IMR-90 (cell line): Measurements from ENCODE around the gene GAREM2. TPM values are rescaled to one million over a fixed set of nuclear protein-coding genes. Genes with fewer than 3 reads are reported as not detected.

Experiments
- ATAC-seq: fragments of 200-7000 bp; cut with Tn5 transposase; 2 replicates; pipeline ENCODE4 v1.9.1; 2020; ENCODE audit warnings: low read depth, mild to moderate bottlenecking, moderate library complexity
- BruUV-seq: library from RNA; stranded (reverse); fragments of 400-500 nt; replicated peaks from 2 replicates; lab custom pipeline; 2021; lab: Mats Ljungman, UMichigan
- CTCF ChIA-PET: fragments of 300-600 bp; formaldehyde crosslinking; extraction: SDS; loops from one replicate; lab custom pipeline; 2021; ENCODE audit warnings: antibody characterized with exemption; lab: Yijun Ruan, JAX
- POLR2A ChIA-PET: fragments of 300-600 bp; sonication (Branson Sonifier 250); formaldehyde crosslinking; loops from one replicate; lab custom pipeline; 2022; ENCODE audit warnings: antibody characterized with exemption; ENCODE audit not compliant: unreplicated experiment; lab: Charles Lee
- DNase-seq: peaks from one replicate; pipeline ENCODE4 v3.0.0; 2013
- H2AFZ ChIP-seq: replicated peaks from 2 replicates; pipeline ENCODE3; 2013; ENCODE audit warnings: low read length, mild to moderate bottlenecking; ENCODE audit not compliant: poor library complexity
- H2AK5ac ChIP-seq: 2 replicates; pipeline ENCODE4 v1.6.1; 2013; ENCODE audit warnings: low read depth, low read length, inconsistent platforms
- H2AK9ac ChIP-seq: replicated peaks from 2 replicates; pipeline ENCODE3; 2013; ENCODE audit warnings: mild to moderate bottlenecking, low read depth, low read length, moderate library complexity; ENCODE audit not compliant: poor library complexity
- H2BK120ac ChIP-seq: 2 replicates; pipeline ENCODE4 v1.6.1; 2013; ENCODE audit warnings: low read depth, low read length, inconsistent platforms
- H2BK15ac ChIP-seq: 3 replicates; pipeline ENCODE4 v1.6.1; 2013; ENCODE audit warnings: low read depth, low read length, inconsistent platforms
- H2BK20ac ChIP-seq: 2 replicates; pipeline ENCODE4 v1.6.1; 2013; ENCODE audit warnings: low read depth, mild to moderate bottlenecking, inconsistent platforms, low read length, moderate library complexity
- H2BK5ac ChIP-seq: 2 replicates; pipeline ENCODE4 v1.6.1; 2013; ENCODE audit warnings: mild to moderate bottlenecking, low read depth, low read length, inconsistent platforms; ENCODE audit not compliant: poor library complexity, severe bottlenecking
- H3K14ac ChIP-seq: replicated peaks from 2 replicates; pipeline ENCODE4 v1.6.1; 2013; ENCODE audit warnings: low read depth, low read length, inconsistent platforms
- H3K18ac ChIP-seq: 2 replicates; pipeline ENCODE4 v1.6.1; 2013; ENCODE audit warnings: low read depth, low read length, control low read depth
- H3K23ac ChIP-seq: 2 replicates; pipeline ENCODE4 v1.6.1; 2013; ENCODE audit warnings: low read depth, low read length, inconsistent platforms
- H3K27ac ChIP-seq: 2 replicates; pipeline ENCODE4 v1.5.1; 2013; ENCODE audit warnings: mild to moderate bottlenecking, control low read depth, low read length; ENCODE audit not compliant: insufficient read depth
- H3K27me3 ChIP-seq: 2 replicates; pipeline ENCODE4 v1.6.1; 2013; ENCODE audit warnings: low read length; ENCODE audit not compliant: control insufficient read depth, insufficient read depth
- H3K36me3 ChIP-seq: 2 replicates; pipeline ENCODE4 v1.6.1; 2013; ENCODE audit warnings: low read length, mixed read lengths; ENCODE audit not compliant: control insufficient read depth, insufficient read depth
- H3K4ac ChIP-seq: 2 replicates; pipeline ENCODE4 v1.6.1; 2013; ENCODE audit warnings: low read depth, low read length, inconsistent platforms
- H3K4me1 ChIP-seq: 2 replicates; pipeline ENCODE4 v1.6.1; 2013; ENCODE audit warnings: low read length, mixed read lengths; ENCODE audit not compliant: control insufficient read depth, insufficient read depth
- H3K4me2 ChIP-seq: 2 replicates; pipeline ENCODE4 v1.6.1; 2013; ENCODE audit warnings: low read depth, mild to moderate bottlenecking, control low read depth, low read length, moderate library complexity
- H3K4me3 ChIP-seq: 2 replicates; pipeline ENCODE4 v1.5.1; 2013; ENCODE audit warnings: low read depth, mild to moderate bottlenecking, control low read depth, low read length, moderate library complexity; ENCODE audit not compliant: insufficient read depth
- H3K56ac ChIP-seq: 2 replicates; pipeline ENCODE4 v1.6.1; 2013; ENCODE audit warnings: low read length, inconsistent platforms; ENCODE audit not compliant: insufficient read depth; ENCODE audit errors: extremely low read depth
- H3K79me1 ChIP-seq, 2 experiments: 2 replicates each; pipeline ENCODE4 v1.6.1; 2013; ENCODE audit warnings: low read length in 2 of 2, inconsistent platforms in 1 of 2, low read depth in 1 of 2
- H3K9ac ChIP-seq: 2 replicates; pipeline ENCODE4 v1.6.1; 2013; ENCODE audit warnings: low read depth, low read length, control low read depth
- H3K9me1 ChIP-seq: 2 replicates; pipeline ENCODE4 v1.6.1; 2013; ENCODE audit warnings: low read length, inconsistent platforms; ENCODE audit not compliant: insufficient read depth
- H3K9me3 ChIP-seq: 2 replicates; pipeline ENCODE4 v1.6.1; 2013; ENCODE audit warnings: low read length; ENCODE audit not compliant: control insufficient read depth, insufficient read depth
- H4K20me1 ChIP-seq: 2 replicates; pipeline ENCODE4 v1.6.1; 2013; ENCODE audit warnings: low read length, inconsistent platforms; ENCODE audit not compliant: insufficient read depth
- H4K5ac ChIP-seq: 2 replicates; pipeline ENCODE4 v1.6.1; 2013; ENCODE audit warnings: mild to moderate bottlenecking, low read depth, low read length, control low read depth
- H4K8ac ChIP-seq, 2 experiments: 2 replicates each; pipeline ENCODE4 v1.6.1; 2013; ENCODE audit warnings: low read depth in 2 of 2, low read length in 2 of 2, control low read depth in 1 of 2, inconsistent platforms in 1 of 2
- H4K91ac ChIP-seq: 2 replicates; pipeline ENCODE4 v1.6.1; 2013; ENCODE audit warnings: low read depth, low read length, inconsistent platforms; ENCODE audit not compliant: insufficient read depth
- CEBPB ChIP-seq: IDR thresholded peaks from 2 replicates; pipeline ENCODE4 v1.6.1; 2012; ENCODE audit warnings: low read depth, low read length, improper control_type of control experiment
- CHD1 ChIP-seq: IDR thresholded peaks from 2 replicates; pipeline ENCODE4 v1.6.1; 2012; ENCODE audit warnings: low read depth, low read length, improper control_type of control experiment
- FOS ChIP-seq: fragments of 150-350 bp; IDR thresholded peaks from 2 replicates; pipeline ENCODE4 v1.6.1; 2016; ENCODE audit warnings: low read depth, low read length
- MAFK ChIP-seq: IDR thresholded peaks from 2 replicates; pipeline ENCODE4 v1.6.1; 2012; ENCODE audit warnings: low read depth, low read length, improper control_type of control experiment
- MAZ ChIP-seq: IDR thresholded peaks from 2 replicates; pipeline ENCODE4 v1.6.1; 2012; ENCODE audit warnings: low read depth, mild to moderate bottlenecking, low read length, improper control_type of control experiment, moderate library complexity, borderline replicate concordance
- MXI1 ChIP-seq: IDR thresholded peaks from 2 replicates; pipeline ENCODE4 v1.6.1; 2012; ENCODE audit warnings: low read depth, mild to moderate bottlenecking, low read length, moderate library complexity, borderline replicate concordance
- NFE2L2 ChIP-seq: fragments of 150-350 bp; IDR thresholded peaks from 2 replicates; pipeline ENCODE4 v1.6.1; 2016; ENCODE audit warnings: low read depth, mild to moderate bottlenecking, low read length
- POLR2A ChIP-seq: IDR thresholded peaks from 2 replicates; pipeline ENCODE4 v1.6.1; 2012; ENCODE audit warnings: mild to moderate bottlenecking, low read depth, low read length
- RAD21 ChIP-seq: IDR thresholded peaks from 2 replicates; pipeline ENCODE4 v1.6.1; 2012; ENCODE audit warnings: low read length, improper control_type of control experiment
- RCOR1 ChIP-seq: IDR thresholded peaks from 2 replicates; pipeline ENCODE4 v1.6.1; 2012; ENCODE audit warnings: mild to moderate bottlenecking, low read length, improper control_type of control experiment; ENCODE audit not compliant: insufficient replicate concordance
- RFX5 ChIP-seq: IDR thresholded peaks from 2 replicates; pipeline ENCODE4 v1.8.0; 2012; ENCODE audit warnings: low read depth, mild to moderate bottlenecking, low read length, moderate library complexity
- WGBS, 2 experiments: methylation state at CpG; one replicate each; pipeline versions ENCODE4 v1.1.5 to v1.1.7; 2013; ENCODE audit warnings: missing lambda C conversion rate in 2 of 2; ENCODE audit not compliant: insufficient read length in 1 of 2; ENCODE audit errors: extremely low coverage in 2 of 2; 5-methylcytosine and 5-hydroxymethylcytosine counted together
- dilution Hi-C: fragments of 300-500 bp; cut with HindIII; formaldehyde crosslinking; loops from one replicate; pipeline ENCODE4 v1.14.3; 2018; ENCODE audit warnings: low sequenced_read_pairs; ENCODE audit not compliant: unreplicated experiment
- in situ Hi-C: fragments of 300-500 bp; cut with MboI; formaldehyde crosslinking; loops from 3 replicates; pipeline ENCODE4 v1.14.3; 2019; ENCODE audit warnings: low sequenced_read_pairs, inconsistent platforms, mixed read lengths
- intact Hi-C: fragments of 100-400 bp; cut with micrococcal nuclease; formaldehyde crosslinking; loops from 2 replicates; pipeline ENCODE4 v1.10.0; 2022
- polyA plus RNA-seq, 3 experiments: library from polyadenylated mRNA; depleted of rRNA; stranded (reverse); fragments of >200 nt; gene quantifications; 2 replicates each; pipeline ENCODE4 v1.2.3, GENCODE V29; 2012; ENCODE audit warnings: low replicate concordance in 1 of 3
- total RNA-seq: library from RNA; depleted of rRNA; stranded (reverse); fragments of >200 nt; gene quantifications from 2 replicates; pipeline ENCODE4 v1.2.3, GENCODE V29; 2012
- TF ChIP-seq, protein P1 (sequence below): conservative IDR thresholded peaks from 2 replicates; pipeline ENCODE4 v1.5.1; 2012; ENCODE audit warnings: mild to moderate bottlenecking, low read depth, low read length, improper control_type of control experiment
- TF ChIP-seq, protein P2 (sequence below): fragments of 150-350 bp; IDR thresholded peaks from 2 replicates; pipeline ENCODE4 v1.6.1; 2017; ENCODE audit warnings: mild to moderate bottlenecking, antibody characterized with exemption, low read length, low read depth

The GAREM2 gene
- total and polyA plus RNA-seq, 2 of the 4 experiments (the other 2 are of a cell fraction): 0.36 to 1.8 TPM

DNA sequence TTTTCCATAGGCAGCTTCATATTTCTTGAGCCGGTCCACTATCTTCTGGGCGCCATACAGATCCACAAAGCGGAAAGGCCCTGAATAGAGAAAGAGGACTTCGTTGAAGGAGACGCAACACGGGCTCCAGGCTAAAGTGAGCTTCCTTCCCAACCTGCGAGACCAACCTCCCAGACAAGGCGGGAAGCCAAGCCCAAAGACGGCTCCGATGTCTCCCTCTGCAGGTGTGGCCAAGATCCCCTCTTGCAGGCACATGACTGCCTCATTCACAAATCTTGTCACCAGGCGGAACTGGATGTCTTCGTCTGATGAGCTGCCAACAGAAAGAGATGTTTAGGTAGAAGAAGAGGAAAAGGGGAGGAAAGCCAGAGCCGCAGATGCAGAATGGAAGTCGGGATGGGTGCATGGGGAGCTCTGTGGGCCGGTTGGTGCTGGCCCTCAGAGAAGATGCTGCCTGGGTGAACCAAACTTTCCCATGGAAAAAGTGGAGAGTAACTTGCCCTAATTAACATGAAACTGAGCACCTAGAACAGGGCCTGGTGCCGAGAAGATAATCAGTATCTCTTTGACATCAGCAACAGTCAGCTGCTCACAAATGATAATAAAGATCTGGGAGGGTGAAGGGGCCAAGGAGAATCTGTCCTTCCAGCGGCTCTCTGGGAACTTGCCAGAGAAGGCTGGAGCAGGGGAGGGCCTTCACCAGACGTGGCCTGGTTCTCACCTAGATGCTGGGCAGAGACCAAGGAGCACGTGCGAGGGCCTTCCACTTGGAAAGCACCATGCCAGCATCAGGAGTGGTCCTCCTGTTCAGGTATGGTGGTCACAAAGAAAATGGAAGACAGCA, 18.6 kb downstream of the GAREM2 start:
- intact Hi-C loops: no loop called here
- H3K23ac ChIP-seq: no peak overlapping the region
- no peak overlapping the region for H2AK9ac ChIP-seq
- no peak for TF ChIP-seq MXI1
- no peak for TF ChIP-seq RFX5
- no peak for TF ChIP-seq CEBPB
- no peak for TF ChIP-seq RCOR1
- TF ChIP-seq NFE2L2: no peak
- TF ChIP-seq FOS: no peak
- TF ChIP-seq RAD21: no peak
- no peak for TF ChIP-seq POLR2A
- TF ChIP-seq, protein P1, sequence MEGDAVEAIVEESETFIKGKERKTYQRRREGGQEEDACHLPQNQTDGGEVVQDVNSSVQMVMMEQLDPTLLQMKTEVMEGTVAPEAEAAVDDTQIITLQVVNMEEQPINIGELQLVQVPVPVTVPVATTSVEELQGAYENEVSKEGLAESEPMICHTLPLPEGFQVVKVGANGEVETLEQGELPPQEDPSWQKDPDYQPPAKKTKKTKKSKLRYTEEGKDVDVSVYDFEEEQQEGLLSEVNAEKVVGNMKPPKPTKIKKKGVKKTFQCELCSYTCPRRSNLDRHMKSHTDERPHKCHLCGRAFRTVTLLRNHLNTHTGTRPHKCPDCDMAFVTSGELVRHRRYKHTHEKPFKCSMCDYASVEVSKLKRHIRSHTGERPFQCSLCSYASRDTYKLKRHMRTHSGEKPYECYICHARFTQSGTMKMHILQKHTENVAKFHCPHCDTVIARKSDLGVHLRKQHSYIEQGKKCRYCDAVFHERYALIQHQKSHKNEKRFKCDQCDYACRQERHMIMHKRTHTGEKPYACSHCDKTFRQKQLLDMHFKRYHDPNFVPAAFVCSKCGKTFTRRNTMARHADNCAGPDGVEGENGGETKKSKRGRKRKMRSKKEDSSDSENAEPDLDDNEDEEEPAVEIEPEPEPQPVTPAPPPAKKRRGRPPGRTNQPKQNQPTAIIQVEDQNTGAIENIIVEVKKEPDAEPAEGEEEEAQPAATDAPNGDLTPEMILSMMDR: no peak
- TF ChIP-seq CHD1: no peak
- TF ChIP-seq MAFK: no peak
- no peak for TF ChIP-seq MAZ
- TF ChIP-seq, protein P2, sequence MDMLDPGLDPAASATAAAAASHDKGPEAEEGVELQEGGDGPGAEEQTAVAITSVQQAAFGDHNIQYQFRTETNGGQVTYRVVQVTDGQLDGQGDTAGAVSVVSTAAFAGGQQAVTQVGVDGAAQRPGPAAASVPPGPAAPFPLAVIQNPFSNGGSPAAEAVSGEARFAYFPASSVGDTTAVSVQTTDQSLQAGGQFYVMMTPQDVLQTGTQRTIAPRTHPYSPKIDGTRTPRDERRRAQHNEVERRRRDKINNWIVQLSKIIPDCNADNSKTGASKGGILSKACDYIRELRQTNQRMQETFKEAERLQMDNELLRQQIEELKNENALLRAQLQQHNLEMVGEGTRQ: no peak
- peaks cover 10% of the 10 kb centered on the region; the same call in 1 of the 2 replicates for H3K9me1 ChIP-seq
- in situ Hi-C loops: no loop called here
- no peak overlapping the region for H4K8ac ChIP-seq
- ATAC-seq (no peak), DNase-seq (no peak)
- WGBS, 2 experiments: 80% methylated on average over 1 of the region's 20 CpGs; no CpG with 5 or more reads in 1 of the 2 experiments
- H3K4ac ChIP-seq: no peak overlapping the region
- no peaks in the 10 kb centered on the region for H3K4me1 ChIP-seq
- H3K27ac ChIP-seq: no peak overlapping the region
- H3K18ac ChIP-seq: no peak overlapping the region
- CTCF ChIA-PET: no interaction called here
- H3K9me3 ChIP-seq: no peaks in the 10 kb centered on the region
- H2AK5ac ChIP-seq: no peak overlapping the region
- H3K4me3 ChIP-seq: no peak overlapping the region
- no peak overlapping the region for H2AFZ ChIP-seq
- 0 out of 2 replicates have a peak, but pooled peaks cover 3% of the 10 kb centered on the region for H4K20me1 ChIP-seq
- peaks cover 38% of the 10 kb centered on the region for H3K36me3 ChIP-seq
- H4K5ac ChIP-seq: no peak overlapping the region
- H3K4me2 ChIP-seq: no peak overlapping the region
- no peak overlapping the region for H2BK20ac ChIP-seq
- no TSS peak for BruUV-seq
- no peak overlapping the region for H2BK5ac ChIP-seq
- H3K27me3 ChIP-seq: no peaks in the 10 kb centered on the region
- H3K79me1 ChIP-seq: no peaks in the 10 kb centered on the region
- H3K14ac ChIP-seq: no peak overlapping the region
- H2BK15ac ChIP-seq: no peak overlapping the region
- H3K56ac ChIP-seq: no peak overlapping the region
- POLR2A ChIA-PET: no interaction called here
- no peak overlapping the region for H2BK120ac ChIP-seq
- no peak overlapping the region for H3K9ac ChIP-seq
- H4K91ac ChIP-seq: no peak overlapping the region
- dilution Hi-C loops: no loop called here
